H9 (cell line): Measurements from ENCODE around the gene GLB1L2. TPM values are rescaled to one million over a fixed set of nuclear protein-coding genes. Genes with fewer than 3 reads are reported as not detected.

Experiments used
- DNase-seq: peaks from one replicate; pipeline ENCODE4 v3.0.0-alpha.2; 2017
- H2AFZ ChIP-seq: one replicate; pipeline ENCODE4 v1.6.1; 2013; ENCODE audit warnings: mild to moderate bottlenecking, low read length, control low read depth, moderate library complexity
- H2AK5ac ChIP-seq: 2 replicates; pipeline ENCODE4 v1.6.1; 2013; ENCODE audit warnings: low read length, control low read depth, mixed read lengths; ENCODE audit not compliant: insufficient read length
- H2BK120ac ChIP-seq: one replicate; pipeline ENCODE4 v1.6.1; 2013; ENCODE audit warnings: low read depth, mild to moderate bottlenecking, low read length, control low read depth, inconsistent platforms; ENCODE audit not compliant: poor library complexity, severe bottlenecking
- H2BK12ac ChIP-seq: 2 replicates; pipeline ENCODE4 v1.6.1; 2013; ENCODE audit warnings: low read length, control low read depth, mixed read lengths, low read depth; ENCODE audit not compliant: insufficient read length
- H2BK15ac ChIP-seq: 2 replicates; pipeline ENCODE4 v1.6.1; 2013; ENCODE audit warnings: low read depth, low read length, control low read depth
- H2BK20ac ChIP-seq: one replicate; pipeline ENCODE4 v1.6.1; 2013; ENCODE audit warnings: low read depth, mild to moderate bottlenecking, low read length, control low read depth, inconsistent platforms; ENCODE audit not compliant: poor library complexity, severe bottlenecking
- H2BK5ac ChIP-seq: 2 replicates; pipeline ENCODE4 v1.6.1; 2013; ENCODE audit warnings: low read length, control low read depth, mixed read lengths; ENCODE audit not compliant: insufficient read length
- H3K14ac ChIP-seq: 2 replicates; pipeline ENCODE4 v1.6.1; 2013; ENCODE audit warnings: low read length, control low read depth; ENCODE audit not compliant: insufficient read depth
- H3K18ac ChIP-seq: 2 replicates; pipeline ENCODE4 v1.6.1; 2013; ENCODE audit warnings: low read depth, mild to moderate bottlenecking, mixed read lengths, low read length, control low read depth; ENCODE audit not compliant: insufficient read length
- H3K23ac ChIP-seq: 2 replicates; pipeline ENCODE4 v1.6.1; 2013; ENCODE audit warnings: low read length, control low read depth, mixed read lengths, low read depth; ENCODE audit not compliant: insufficient read length
- H3K23me2 ChIP-seq: 2 replicates; pipeline ENCODE4 v1.6.1; 2013; ENCODE audit warnings: low read depth, mild to moderate bottlenecking, mixed read lengths, low read length, control low read depth; ENCODE audit not compliant: insufficient read length, poor library complexity, severe bottlenecking
- H3K27ac ChIP-seq: 2 replicates; pipeline ENCODE4 v1.5.1; 2013; ENCODE audit warnings: low read length, control low read depth, mixed read lengths, low read depth; ENCODE audit not compliant: insufficient read length
- H3K27me3 ChIP-seq: 2 replicates; pipeline ENCODE4 v1.6.1; 2013; ENCODE audit warnings: low read length, control low read depth, inconsistent platforms; ENCODE audit not compliant: insufficient read depth
- H3K4ac ChIP-seq: 2 replicates; pipeline ENCODE4 v1.6.1; 2013; ENCODE audit warnings: low read depth, mild to moderate bottlenecking, control low read depth, inconsistent platforms, low read length, moderate library complexity
- H3K4me1 ChIP-seq: 2 replicates; pipeline ENCODE4 v1.6.1; 2013; ENCODE audit warnings: low read length, control low read depth, inconsistent platforms; ENCODE audit not compliant: insufficient read depth
- H3K4me2 ChIP-seq: 2 replicates; pipeline ENCODE4 v1.6.1; 2013; ENCODE audit warnings: low read length, control low read depth, mixed read lengths; ENCODE audit not compliant: insufficient read length, insufficient read depth
- H3K56ac ChIP-seq: 2 replicates; pipeline ENCODE4 v1.6.1; 2013; ENCODE audit warnings: low read depth, mild to moderate bottlenecking, mixed read lengths, low read length, control low read depth; ENCODE audit not compliant: insufficient read length
- H3K79me1 ChIP-seq: 2 replicates; pipeline ENCODE4 v1.6.1; 2013; ENCODE audit warnings: low read depth, mild to moderate bottlenecking, moderate library complexity, low read length, control low read depth, inconsistent platforms; ENCODE audit not compliant: insufficient read depth, poor library complexity, severe bottlenecking
- H3K79me2 ChIP-seq: 2 replicates; pipeline ENCODE4 v1.6.1; 2013; ENCODE audit warnings: low read length, control low read depth, inconsistent platforms; ENCODE audit not compliant: insufficient read depth
- H3K9ac ChIP-seq: 2 replicates; pipeline ENCODE4 v1.6.1; 2013; ENCODE audit warnings: low read length, control low read depth, mixed read lengths; ENCODE audit not compliant: insufficient read length; ENCODE audit errors: extremely low read depth
- H3K9me3 ChIP-seq: one replicate; pipeline ENCODE4 v1.6.1; 2013; ENCODE audit warnings: low read depth, low read length, inconsistent platforms; ENCODE audit not compliant: control insufficient read depth
- H3T11ph ChIP-seq: one replicate; pipeline ENCODE4 v1.6.1; 2013; ENCODE audit warnings: mild to moderate bottlenecking, low read length, control low read depth, inconsistent platforms
- H4K20me1 ChIP-seq: one replicate; pipeline ENCODE4 v1.6.1; 2013; ENCODE audit not compliant: control insufficient read depth, insufficient read length, insufficient read depth
- H4K5ac ChIP-seq: 2 replicates; pipeline ENCODE4 v1.6.1; 2013; ENCODE audit warnings: low read depth, mild to moderate bottlenecking, mixed read lengths, low read length, control low read depth; ENCODE audit not compliant: insufficient read length
- H4K8ac ChIP-seq: replicated peaks from 2 replicates; pipeline ENCODE4 v1.6.1; 2013; ENCODE audit warnings: low read length, control low read depth, mixed read lengths, low read depth; ENCODE audit not compliant: insufficient read length
- H4K91ac ChIP-seq: 2 replicates; pipeline ENCODE4 v1.6.1; 2013; ENCODE audit warnings: low read depth, mild to moderate bottlenecking, moderate library complexity, mixed read lengths, low read length, control low read depth; ENCODE audit not compliant: insufficient read length
- H3K27ac Mint-ChIP-seq, 3 experiments: 2 replicates in 2 of 3; 3 replicates in 1 of 3; pipeline ENCODE4 v1.8.0; 2020 to 2021; ENCODE audit warnings: mixed read lengths in 3 of 3, mild to moderate bottlenecking in 1 of 3, moderate library complexity in 1 of 3
- H3K27me3 Mint-ChIP-seq: 2 replicates; pipeline ENCODE4 v1.8.0; 2021; ENCODE audit warnings: low read depth, mild to moderate bottlenecking, moderate library complexity, mixed read lengths
- H3K36me3 Mint-ChIP-seq, 3 experiments: 2 replicates in 2 of 3; 3 replicates in 1 of 3; pipeline ENCODE4 v1.8.0; 2020 to 2021; ENCODE audit warnings: low read depth in 3 of 3, mixed read lengths in 3 of 3; ENCODE audit not compliant: insufficient read depth in 1 of 3
- H3K4me1 Mint-ChIP-seq, 2 experiments: 2 replicates each; pipeline ENCODE4 v1.8.0; 2020; ENCODE audit warnings: mixed read lengths in 2 of 2
- H3K4me3 Mint-ChIP-seq, 2 experiments: 2 replicates in 1 of 2; 3 replicates in 1 of 2; pipeline ENCODE4 v1.8.0; 2020 to 2021; ENCODE audit warnings: mild to moderate bottlenecking in 2 of 2, mixed read lengths in 2 of 2, moderate library complexity in 1 of 2
- H3K9me3 Mint-ChIP-seq, 2 experiments: 2 replicates in 1 of 2; 3 replicates in 1 of 2; pipeline ENCODE4 v1.8.0; 2020; ENCODE audit warnings: mild to moderate bottlenecking in 2 of 2, mixed read lengths in 2 of 2, moderate library complexity in 1 of 2
- WGBS: extraction: QIAGEN DNeasy Blood & Tissue Kit; methylation state at CpG from one replicate; pipeline ENCODE4 v1.1.7; 2013; ENCODE audit warnings: missing lambda C conversion rate, low lambda C conversion rate, mixed read lengths; ENCODE audit not compliant: insufficient read length; ENCODE audit errors: extremely low coverage; 5-methylcytosine and 5-hydroxymethylcytosine counted together
- total RNA-seq: library from RNA; stranded (reverse); gene quantifications from 2 replicates; pipeline ENCODE4 v1.2.1, GENCODE V29; 2021
- TF ChIP-seq, protein P1 (sequence below): fragments of 200-600 bp; sonication (generic); conservative IDR thresholded peaks from 3 replicates; pipeline ENCODE4 v1.8.0; 2021; ENCODE audit warnings: antibody characterized with exemption, mild to moderate bottlenecking

The GLB1L2 gene
- total RNA-seq, 1 experiment from 2014 or later: 2.4 TPM

DNA sequence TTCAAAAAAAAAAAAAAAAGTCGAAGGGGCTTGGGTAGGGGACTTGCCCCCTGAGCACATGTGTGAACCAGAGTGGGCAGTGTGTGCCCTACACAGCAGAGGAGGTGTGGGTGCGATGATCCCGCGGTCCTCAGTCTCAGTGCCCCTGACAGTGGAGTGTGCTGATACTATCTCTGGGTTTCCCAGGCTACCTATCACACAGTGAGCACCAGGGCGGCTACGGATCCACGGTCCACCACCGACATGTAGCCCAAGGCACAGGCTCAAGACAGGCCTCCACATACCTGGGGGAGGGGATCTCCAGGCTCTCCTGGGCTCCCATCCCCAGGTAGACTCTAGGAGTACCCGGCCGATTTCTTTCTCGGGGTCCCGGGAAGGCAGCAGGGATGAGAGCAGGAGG, 71.1 kb downstream of the GLB1L2 start:
- Histone ChIP-seq H4K5ac (no peak overlapping the region), H2AFZ (no peak overlapping the region), H2AK5ac (no peak overlapping the region), H3K56ac (no peak overlapping the region), H3K23me2 (no peaks in the 10 kb centered on the region), H2BK120ac (no peak overlapping the region), H3K79me2 (peaks cover 1% of the 10 kb centered on the region; the same call in 1 of the 2 replicates), H3K27me3 (no peaks in the 10 kb centered on the region), H4K91ac (no peak overlapping the region), H2BK5ac (no peak overlapping the region), H3K14ac (no peak overlapping the region), H3K27ac (no peak overlapping the region), H3K4me1 (peaks cover 2% of the 10 kb centered on the region; the same call in 1 of the 2 replicates), H3K4ac (no peak overlapping the region), H4K8ac (no peak overlapping the region), H3K9me3 (no peaks in the 10 kb centered on the region), H3K23ac (no peak overlapping the region), H4K20me1 (no peaks in the 10 kb centered on the region), H3K9ac (no peak overlapping the region), H2BK15ac (no peak overlapping the region), H2BK20ac (no peak overlapping the region), H3K18ac (no peak overlapping the region), H3K79me1 (no peaks in the 10 kb centered on the region), H3K4me2 (no peak overlapping the region), H2BK12ac (no peak overlapping the region), H3T11ph (no peak overlapping the region)
- WGBS: no CpG with 5 or more reads among the region's 12 CpGs
- H3K27ac Mint-ChIP-seq: no peak overlapping the region
- H3K9me3 Mint-ChIP-seq: no peaks in the 10 kb centered on the region; a peak in 1 of 5 replicates
- H3K36me3 Mint-ChIP-seq: peaks cover 11 to 15% (median 11%) of the 10 kb centered on the region in 3 experiments; a peak in 4 of 7 replicates
- TF ChIP-seq, protein P1, sequence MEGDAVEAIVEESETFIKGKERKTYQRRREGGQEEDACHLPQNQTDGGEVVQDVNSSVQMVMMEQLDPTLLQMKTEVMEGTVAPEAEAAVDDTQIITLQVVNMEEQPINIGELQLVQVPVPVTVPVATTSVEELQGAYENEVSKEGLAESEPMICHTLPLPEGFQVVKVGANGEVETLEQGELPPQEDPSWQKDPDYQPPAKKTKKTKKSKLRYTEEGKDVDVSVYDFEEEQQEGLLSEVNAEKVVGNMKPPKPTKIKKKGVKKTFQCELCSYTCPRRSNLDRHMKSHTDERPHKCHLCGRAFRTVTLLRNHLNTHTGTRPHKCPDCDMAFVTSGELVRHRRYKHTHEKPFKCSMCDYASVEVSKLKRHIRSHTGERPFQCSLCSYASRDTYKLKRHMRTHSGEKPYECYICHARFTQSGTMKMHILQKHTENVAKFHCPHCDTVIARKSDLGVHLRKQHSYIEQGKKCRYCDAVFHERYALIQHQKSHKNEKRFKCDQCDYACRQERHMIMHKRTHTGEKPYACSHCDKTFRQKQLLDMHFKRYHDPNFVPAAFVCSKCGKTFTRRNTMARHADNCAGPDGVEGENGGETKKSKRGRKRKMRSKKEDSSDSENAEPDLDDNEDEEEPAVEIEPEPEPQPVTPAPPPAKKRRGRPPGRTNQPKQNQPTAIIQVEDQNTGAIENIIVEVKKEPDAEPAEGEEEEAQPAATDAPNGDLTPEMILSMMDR: no peak
- H3K27me3 Mint-ChIP-seq: no peaks in the 10 kb centered on the region; the same call in 1 of the 2 replicates
- H3K4me1 Mint-ChIP-seq: peaks cover 16 to 20% of the 10 kb centered on the region in 2 experiments
- no peak for DNase-seq
- no peak overlapping the region for H3K4me3 Mint-ChIP-seq
